ENCODE results near the gene ARL13B.

GRCh38 chr3:93979850-93980676 lies at the start of gene ARL13B:
- TF ChIP-seq SIN3A (IDR thresholded peaks at IDR 0.05; ENCODE audit: borderline replicate concordance, low read depth, low read length) (peak; percentile 78; the same call in 1 of the 2 replicates), CTCF (IDR thresholded peaks at IDR 0.05) (no peak), TAF1 (IDR thresholded peaks at IDR 0.05; ENCODE audit: borderline replicate concordance, low read depth, low read length) (peak; percentile 39; the same call in 1 of the 2 replicates), MAX (IDR thresholded peaks at IDR 0.05; ENCODE audit: low read depth) (no peak), SMC3 (IDR thresholded peaks at IDR 0.05; ENCODE audit: low read depth, low read length) (no peak), ZBTB33 (IDR thresholded peaks at IDR 0.05; ENCODE audit: borderline replicate concordance, low read depth) (0 out of 2 replicates have a peak, but pooled peaks have one; percentile 60), USF2 (IDR thresholded peaks at IDR 0.05; ENCODE audit: borderline replicate concordance, low read depth, low read length) (no peak), REST (IDR thresholded peaks at IDR 0.05; ENCODE audit: low read depth, low read length) (no peak)

Measured in SK-N-SH (cell line).